Mucosa of descending colon (tissue), 3 donors: ENCODE measurements around the gene PATJ. TPM values are rescaled to one million over a fixed set of nuclear protein-coding genes. Genes with fewer than 3 reads are reported as not detected.
"Not testable (repeated sequence)": the region's sequence is repeated elsewhere in the genome, so short reads cannot be mapped to it uniquely, and the experiment has no call there.

Experiments used
- ATAC-seq: fragments of 200-7000 bp; cut with Tn5 transposase; one replicate; pipeline ENCODE4 v1.9.1; 2020; ENCODE audit warnings: mild to moderate bottlenecking, moderate library complexity
- DNase-seq, 3 donors: peaks; one replicate each; pipeline ENCODE4 v3.0.0-alpha.2; 2020
- H3K36me3 ChIP-seq: fragments of 200-600 bp; one replicate; pipeline ENCODE4 v1.8.0; 2021; ENCODE audit warnings: low read depth, mild to moderate bottlenecking
- H3K4me1 ChIP-seq: fragments of 200-600 bp; one replicate; pipeline ENCODE4 v1.8.0; 2021; ENCODE audit warnings: low read depth, mild to moderate bottlenecking
- H3K4me3 ChIP-seq: fragments of 200-600 bp; one replicate; pipeline ENCODE4 v1.8.0; 2021; ENCODE audit warnings: mild to moderate bottlenecking
- H3K9me3 ChIP-seq: fragments of 200-600 bp; one replicate; pipeline ENCODE4 v1.8.0; 2021; ENCODE audit warnings: mild to moderate bottlenecking
- CTCF ChIP-seq: fragments of 200-600 bp; IDR thresholded peaks from one replicate; pipeline ENCODE4 v1.8.0; 2022; ENCODE audit warnings: antibody characterized with exemption, mild to moderate bottlenecking
- intact Hi-C, 2 donors: fragments of 100-400 bp; cut with DNase I in 1 of 2; cut with micrococcal nuclease in 1 of 2; formaldehyde crosslinking; loops; one replicate each; pipeline versions ENCODE4 v1.11.0 to v1.11.1; 2022; cut with DNase I, micrococcal nuclease
- total RNA-seq, 3 donors: library from RNA; stranded (reverse); fragmentation: NEBNext Ultra II Directional in 2 of 3; extraction: Animal tissue kit (Norgen Biotek cat#: 25700) in 2 of 3; gene quantifications; one replicate each; pipeline versions ENCODE4 v1.2.1 to v1.2.4, GENCODE V29; 2021 to 2023
- donor health status: DM: no; HTN: no; CAD: no; lungs with moderate emphysema.
- donor health status: DM: no; HTN: no; CAD: no.
- donor health status: DM: no; HTN: yes; CAD: no.

PATJ gene
- total RNA-seq, 3 donors from 2014 or later: 58.6 to 112 (median 65.9) TPM

- no peak for TF ChIP-seq CTCF
- Histone ChIP-seq H3K9me3 (no peaks in the 10 kb centered on the region), H3K36me3 (no peaks in the 10 kb centered on the region), H3K4me1 (peaks cover 15% of the 10 kb centered on the region), H3K4me3 (no peak overlapping the region)
- intact Hi-C loops: no loop called here
- DNase-seq (no peak), ATAC-seq (no peak)
These were observed 14.7 kb upstream of the PATJ start for GRCh38 chr1:61727544-61727943.

- H3K4me1 ChIP-seq, H3K4me3 ChIP-seq, ATAC-seq, H3K9me3 ChIP-seq, intact Hi-C loops, H3K36me3 ChIP-seq, DNase-seq: not testable (repeated sequence)
These were observed 11.6 kb upstream of the PATJ start for GRCh38 chr1:61730679-61731078.

- Histone ChIP-seq H3K4me3 (no peak overlapping the region), H3K4me1 (no peaks in the 10 kb centered on the region), H3K9me3 (no peaks in the 10 kb centered on the region), H3K36me3 (no peaks in the 10 kb centered on the region)
- DNase-seq: no peak
- TF ChIP-seq CTCF: no peak
- ATAC-seq: no peak
- intact Hi-C loops: no loop called here
These were observed 9.6 kb upstream of the PATJ start for GRCh38 chr1:61732726-61733125.

GRCh38 chr1:61740751-61741700 lies 1.3 kb upstream of the PATJ start:
- H3K4me3 ChIP-seq: no peak overlapping the region
- peak in 2 of 3 donors; percentile 26 to 39 for DNase-seq
- intact Hi-C loops: no loop called here

GRCh38 chr1:61742620-61743430 lies 545 bp downstream of the PATJ start:
- no peaks in the 10 kb centered on the region for H3K9me3 ChIP-seq
- intact Hi-C loops: no loop called here
- no peak for TF ChIP-seq CTCF
- H3K4me1 ChIP-seq: peaks cover 10% of the 10 kb centered on the region
- peak; percentile 44 to 74 (median 66) for DNase-seq
- no peaks in the 10 kb centered on the region for H3K36me3 ChIP-seq
- H3K4me3 ChIP-seq: peak overlapping the region; percentile 92
- peak; percentile 68 for ATAC-seq

More at GRCh38 chr1:61740751-61741700, 1.3 kb upstream of the PATJ start:
- no peaks in the 10 kb centered on the region for H3K9me3 ChIP-seq
- TF ChIP-seq CTCF: no peak
- H3K4me1 ChIP-seq: peaks cover 10% of the 10 kb centered on the region
- no peak for ATAC-seq
- no peaks in the 10 kb centered on the region for H3K36me3 ChIP-seq

GRCh38 chr1:61743431-61743705 lies 1.1 kb downstream of the PATJ start:
- TF ChIP-seq CTCF: no peak
- ATAC-seq (no peak), DNase-seq (no peak)
- Histone ChIP-seq H3K4me3 (no peak overlapping the region), H3K4me1 (peaks cover 10% of the 10 kb centered on the region), H3K9me3 (no peaks in the 10 kb centered on the region), H3K36me3 (no peaks in the 10 kb centered on the region)
- intact Hi-C loops: no loop called here
